AG09319 (cell line): ENCODE data around the gene MEG3.

Experiments
- DNase-seq: peaks from one replicate; pipeline ENCODE4 v3.0.0-alpha.2; 2010; ENCODE audit warnings: low read depth; ENCODE audit errors: extremely low read depth
- TF ChIP-seq, protein P1 (sequence below): IDR thresholded peaks from 2 replicates; pipeline ENCODE4 v1.5.1; 2011; ENCODE audit warnings: low read depth, mild to moderate bottlenecking, inconsistent platforms, low read length, moderate library complexity

Gene MEG3

DNA sequence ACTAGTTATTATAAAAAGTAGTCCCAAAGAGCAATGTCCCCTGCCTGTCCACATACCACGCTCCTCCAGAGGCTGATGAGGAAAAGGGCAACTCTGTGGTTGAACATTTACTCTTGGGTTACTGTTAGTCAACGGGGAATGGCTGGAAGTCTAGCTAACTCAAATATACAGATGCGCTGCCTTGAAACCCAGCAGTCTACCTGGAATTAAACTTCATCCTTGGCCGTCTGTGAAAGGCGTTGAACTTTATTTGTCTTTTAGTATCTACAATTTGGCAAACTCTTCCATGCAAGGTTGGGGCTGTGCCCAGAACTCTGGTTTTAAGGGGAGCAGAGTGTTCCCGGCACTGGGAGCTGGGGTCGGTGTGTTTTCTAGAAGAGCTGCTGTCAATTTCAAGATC lies 3.9 kb upstream of the MEG3 start:
- TF ChIP-seq, protein P1, sequence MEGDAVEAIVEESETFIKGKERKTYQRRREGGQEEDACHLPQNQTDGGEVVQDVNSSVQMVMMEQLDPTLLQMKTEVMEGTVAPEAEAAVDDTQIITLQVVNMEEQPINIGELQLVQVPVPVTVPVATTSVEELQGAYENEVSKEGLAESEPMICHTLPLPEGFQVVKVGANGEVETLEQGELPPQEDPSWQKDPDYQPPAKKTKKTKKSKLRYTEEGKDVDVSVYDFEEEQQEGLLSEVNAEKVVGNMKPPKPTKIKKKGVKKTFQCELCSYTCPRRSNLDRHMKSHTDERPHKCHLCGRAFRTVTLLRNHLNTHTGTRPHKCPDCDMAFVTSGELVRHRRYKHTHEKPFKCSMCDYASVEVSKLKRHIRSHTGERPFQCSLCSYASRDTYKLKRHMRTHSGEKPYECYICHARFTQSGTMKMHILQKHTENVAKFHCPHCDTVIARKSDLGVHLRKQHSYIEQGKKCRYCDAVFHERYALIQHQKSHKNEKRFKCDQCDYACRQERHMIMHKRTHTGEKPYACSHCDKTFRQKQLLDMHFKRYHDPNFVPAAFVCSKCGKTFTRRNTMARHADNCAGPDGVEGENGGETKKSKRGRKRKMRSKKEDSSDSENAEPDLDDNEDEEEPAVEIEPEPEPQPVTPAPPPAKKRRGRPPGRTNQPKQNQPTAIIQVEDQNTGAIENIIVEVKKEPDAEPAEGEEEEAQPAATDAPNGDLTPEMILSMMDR, result no peak
- no peak for DNase-seq

GRCh38 chr14:100822532-100823296 lies 3.2 kb upstream of the MEG3 start:
- no peak for DNase-seq
- TF ChIP-seq, protein P1, result no peak

GRCh38 chr14:100823413-100824080 lies 2.4 kb upstream of the MEG3 start:
- TF ChIP-seq, protein P1, result no peak

DNA sequence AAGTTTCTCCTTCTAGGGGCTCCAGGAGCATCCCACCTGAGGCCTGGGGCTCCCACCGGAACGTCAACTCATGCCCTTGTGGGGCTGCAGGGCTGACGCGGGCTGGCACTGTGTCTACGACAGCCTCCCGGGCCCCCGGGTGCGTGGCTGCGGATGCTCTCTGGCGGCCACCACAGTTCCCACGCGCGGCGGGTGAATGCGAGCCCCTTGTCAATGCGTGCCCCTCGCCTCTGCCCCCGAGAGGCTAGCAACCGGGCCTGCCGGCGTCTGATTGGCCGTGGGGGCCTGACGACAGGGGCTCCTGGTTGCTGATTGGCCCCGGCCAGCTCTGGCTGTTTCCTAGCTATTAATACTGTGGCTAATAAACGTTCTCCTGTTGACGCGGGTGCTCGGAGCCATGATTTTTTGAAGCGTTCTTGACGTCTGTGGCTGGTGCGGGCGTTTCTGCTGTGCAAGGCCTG lies 1.8 kb upstream of the MEG3 start:
- no peak for DNase-seq
- TF ChIP-seq, protein P1, result no peak

More at GRCh38 chr14:100823413-100824080, 2.4 kb upstream of the MEG3 start:
- DNase-seq, result no peak

- DNase-seq, result no peak
- TF ChIP-seq, protein P1, result no peak
These were observed 811 bp upstream of the MEG3 start for GRCh38 chr14:100824901-100825712.

DNA sequence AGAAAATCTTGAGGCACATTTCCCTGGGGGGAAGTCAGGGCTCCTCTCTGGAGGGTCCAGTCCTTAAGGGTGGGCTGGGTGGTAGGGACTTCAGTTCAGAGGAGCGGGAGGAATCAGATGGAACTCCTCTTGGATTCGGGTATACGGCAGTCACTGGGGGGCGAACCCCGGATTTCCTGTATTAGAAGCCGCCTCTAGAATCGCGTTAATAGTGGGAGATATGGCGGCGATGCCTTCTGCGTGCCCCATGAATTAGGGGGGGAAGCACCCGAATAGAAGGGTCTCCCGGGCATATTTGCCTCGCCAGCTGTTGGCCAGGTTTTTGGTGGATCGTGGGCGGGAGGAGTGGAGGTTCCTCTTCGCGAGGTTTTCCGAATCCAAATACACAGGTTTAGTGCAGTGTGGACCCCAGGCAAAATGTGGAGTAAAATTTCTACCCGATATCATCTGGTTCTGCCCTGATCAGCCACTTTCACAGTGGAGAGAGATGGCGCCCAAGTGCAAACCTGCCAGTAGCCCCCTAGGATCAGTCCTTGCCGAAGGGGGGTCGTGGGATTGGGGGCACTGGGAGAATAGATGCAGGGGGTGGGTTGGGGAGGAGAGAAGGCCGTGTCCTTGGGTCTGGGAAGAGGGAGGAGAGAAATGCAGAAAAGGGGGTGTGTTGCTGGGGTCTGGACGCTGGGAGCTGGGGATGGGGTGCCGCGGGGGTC lies 628 bp downstream of the MEG3 start:
- no peak for DNase-seq
- TF ChIP-seq, protein P1, result no peak
